COLO829 (cell line): ENCODE measurements around the gene PLLP.
"Not testable (repeated sequence)": the region's sequence is repeated elsewhere in the genome, so short reads cannot be mapped to it uniquely, and the experiment has no call there.

Experiments used
- DNase-seq: peaks from one replicate; pipeline ENCODE4 v3.0.0; 2012; ENCODE audit warnings: low spot score

The PLLP gene

DNA sequence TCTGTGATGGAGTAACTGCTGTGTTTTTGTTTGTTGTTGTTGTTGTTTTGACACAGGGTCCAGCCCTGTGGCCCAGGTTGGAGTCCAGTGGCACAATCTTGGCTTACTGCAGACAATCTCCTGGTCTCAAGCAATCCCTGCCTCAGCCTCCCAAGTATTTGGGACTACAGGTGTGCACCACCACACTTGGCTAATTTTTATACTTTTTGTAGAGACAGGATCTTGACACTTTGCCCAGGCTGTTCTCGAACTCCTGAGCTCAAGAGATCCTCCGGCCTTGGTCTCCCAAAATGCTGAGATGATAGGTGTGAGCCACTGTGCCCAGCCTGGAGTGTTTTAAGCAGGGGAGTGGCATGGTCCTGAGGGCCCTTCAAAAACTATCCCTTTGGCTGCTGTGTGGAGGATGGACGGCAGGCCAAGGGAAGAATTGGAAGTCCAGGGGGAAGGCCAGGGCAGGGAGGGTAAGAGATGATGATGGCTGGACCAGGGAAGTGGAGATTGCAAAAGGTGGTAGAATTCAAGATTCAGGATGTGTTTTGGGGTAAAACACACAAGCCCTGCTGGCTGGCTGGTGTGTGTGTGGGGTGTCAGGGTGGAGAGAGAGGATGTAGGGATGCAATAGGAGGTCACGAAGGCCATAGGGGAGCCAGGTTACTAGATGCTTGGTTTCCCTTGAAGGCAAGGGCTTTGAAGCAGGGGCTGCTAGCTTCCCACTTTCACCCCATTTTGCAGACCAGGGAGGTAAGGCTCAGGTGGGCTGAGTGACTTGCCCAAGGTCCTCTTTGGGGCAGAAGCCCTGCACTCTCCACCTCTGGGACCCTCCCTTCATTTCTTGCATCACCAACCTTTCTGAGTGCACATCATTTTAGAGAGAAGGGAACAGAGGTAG is 18.8 kb upstream of the PLLP start:
- DNase-seq, result no peak

DNA sequence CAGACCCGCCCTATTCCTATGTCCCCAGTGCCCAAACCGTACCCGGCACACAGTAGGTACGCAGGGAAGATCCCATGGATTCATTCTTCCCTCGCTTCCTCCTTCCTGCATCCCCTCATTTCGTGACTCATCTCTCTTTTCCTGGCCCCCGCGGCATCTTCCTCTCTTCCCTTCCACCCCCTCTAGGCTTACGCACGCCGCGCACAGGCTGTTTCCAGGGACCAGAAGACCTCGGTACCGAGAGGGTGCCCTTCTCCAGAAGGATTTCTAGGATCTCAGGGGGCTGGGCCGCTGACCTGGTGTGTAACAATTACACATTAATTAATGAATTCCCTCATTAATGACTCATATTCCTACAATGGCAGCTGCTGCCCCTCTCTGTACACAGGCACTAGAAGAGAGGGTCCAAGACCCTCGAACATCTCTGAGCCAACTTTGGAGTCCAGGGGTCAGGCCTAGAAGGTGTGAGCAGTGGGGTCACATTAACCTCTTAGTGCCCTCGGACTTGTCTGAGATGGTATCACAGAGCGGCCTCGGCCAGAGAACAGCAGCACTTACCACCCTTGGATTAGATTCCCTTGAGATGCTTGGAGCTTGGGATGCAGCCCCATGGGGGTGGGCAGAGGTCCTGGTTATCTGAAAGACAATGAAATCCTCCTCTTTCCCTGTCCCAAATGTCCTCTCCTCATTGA is 16.8 kb upstream of the PLLP start:
- DNase-seq, result no peak

DNA sequence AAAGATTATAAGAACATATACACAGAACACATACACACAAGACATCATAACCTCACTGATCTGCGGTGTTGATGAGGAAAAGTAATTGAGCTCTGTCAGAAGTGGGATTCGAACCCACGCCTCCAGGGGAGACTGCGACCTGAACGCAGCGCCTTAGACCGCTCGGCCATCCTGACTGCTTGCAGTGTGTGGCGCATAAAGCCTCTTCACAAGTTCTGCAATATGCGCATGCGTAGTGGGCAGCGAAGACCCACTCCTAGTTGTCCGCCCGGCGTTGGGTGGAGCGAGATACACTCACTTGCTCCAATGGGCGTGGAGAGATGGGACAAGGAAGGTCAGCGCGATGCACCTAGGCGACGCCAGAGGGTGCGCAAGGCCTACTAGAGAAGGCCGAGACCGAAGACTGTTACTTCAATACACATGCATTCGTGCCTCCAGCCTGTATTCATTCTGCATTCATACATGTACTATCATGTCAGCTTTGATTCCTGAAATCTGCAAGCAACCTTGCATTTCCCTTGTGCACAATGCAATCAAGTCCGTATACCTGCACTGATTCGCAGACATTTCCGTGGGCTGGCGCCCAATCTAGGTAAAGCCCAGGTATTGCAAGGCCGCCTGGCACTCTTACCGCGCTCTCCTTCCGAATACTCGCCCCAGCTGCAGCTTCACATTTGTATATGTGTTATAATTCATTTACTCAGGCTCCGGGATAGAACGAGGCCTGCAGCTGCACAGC is 16.1 kb upstream of the PLLP start:
- DNase-seq, result peak; percentile 94

DNA sequence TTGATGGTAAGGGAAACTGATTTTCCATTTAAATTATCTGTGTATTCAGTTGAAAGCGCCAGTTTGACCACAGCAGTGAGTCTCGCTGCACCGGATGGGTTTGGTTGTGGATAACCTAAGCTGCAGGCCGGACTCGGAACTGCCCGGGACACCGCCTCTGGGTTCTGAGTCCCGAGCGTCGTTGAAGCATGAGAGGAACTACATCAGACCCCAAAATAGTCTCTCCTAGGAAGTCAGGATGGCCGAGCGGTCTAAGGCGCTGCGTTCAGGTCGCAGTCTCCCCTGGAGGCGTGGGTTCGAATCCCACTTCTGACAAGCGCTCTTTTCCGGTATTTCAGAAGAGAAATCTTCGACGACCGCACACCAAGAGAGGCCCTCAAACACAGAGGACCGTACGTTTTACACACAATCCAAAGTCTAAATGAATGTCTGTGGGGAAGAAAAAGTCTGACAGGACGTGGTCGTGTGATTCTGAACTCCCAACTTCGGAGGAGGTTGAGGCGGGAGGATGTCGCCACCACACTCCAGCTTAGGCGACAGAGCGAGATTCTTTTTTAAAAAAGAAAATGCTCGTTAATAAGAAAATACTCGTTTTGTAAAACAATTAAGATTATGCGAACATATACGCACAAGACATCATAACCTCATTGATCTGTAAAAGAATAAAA is 15.4 kb upstream of the PLLP start:
- peak; percentile 87 for DNase-seq

DNA sequence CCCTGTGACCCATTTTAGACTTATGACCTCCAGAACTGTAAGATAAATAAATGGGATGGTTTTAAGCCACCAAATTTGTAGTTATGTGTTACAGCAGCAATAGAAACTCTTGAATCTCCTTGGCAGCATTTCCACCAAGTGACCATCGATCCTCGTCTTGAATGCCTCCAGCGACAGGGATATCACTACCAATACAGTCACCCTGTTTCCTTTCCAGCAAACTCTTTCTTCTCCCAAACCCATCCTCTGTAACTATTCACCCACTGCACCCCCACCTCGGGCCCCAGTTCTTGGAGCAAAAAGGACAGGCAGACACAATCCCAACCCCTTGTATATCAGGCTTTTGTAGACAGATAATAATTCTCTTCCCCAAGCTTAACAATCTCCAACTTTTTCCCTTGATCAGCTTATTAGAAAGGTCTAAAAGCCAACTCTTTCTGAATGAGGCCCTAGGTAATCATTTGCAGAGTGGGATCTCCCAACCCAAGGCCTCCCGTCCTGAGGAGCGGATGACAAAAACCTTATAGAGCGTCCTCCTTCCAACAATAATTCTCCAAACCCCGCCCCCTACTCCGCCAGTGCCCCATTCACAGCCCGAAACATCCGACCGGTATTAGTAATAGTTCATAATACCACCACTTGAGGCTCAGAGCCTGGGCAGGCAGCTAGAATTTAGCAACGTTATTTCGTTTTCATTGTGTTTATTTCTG is 14.7 kb upstream of the PLLP start:
- peak; percentile 50 for DNase-seq

DNA sequence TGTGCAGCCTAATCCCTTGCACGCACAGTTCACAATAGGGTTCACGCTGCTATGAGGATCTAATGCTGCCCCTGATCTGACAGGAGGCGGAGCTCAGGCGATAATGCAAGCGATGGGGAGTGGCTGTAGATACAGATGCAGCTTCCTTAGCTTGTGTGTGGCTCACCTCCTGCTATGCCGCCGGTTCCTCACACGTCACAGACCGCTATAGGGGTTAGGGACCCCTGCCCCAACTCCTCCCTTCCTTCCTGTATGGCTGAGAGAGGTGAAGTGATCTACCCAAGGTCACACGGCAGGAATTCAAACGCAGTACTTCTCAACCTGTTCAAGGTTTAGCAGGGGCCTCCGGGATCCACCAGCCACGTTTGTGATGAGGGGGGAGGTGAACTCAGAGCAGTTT is 13.4 kb upstream of the PLLP start:
- DNase-seq, result no peak

DNA sequence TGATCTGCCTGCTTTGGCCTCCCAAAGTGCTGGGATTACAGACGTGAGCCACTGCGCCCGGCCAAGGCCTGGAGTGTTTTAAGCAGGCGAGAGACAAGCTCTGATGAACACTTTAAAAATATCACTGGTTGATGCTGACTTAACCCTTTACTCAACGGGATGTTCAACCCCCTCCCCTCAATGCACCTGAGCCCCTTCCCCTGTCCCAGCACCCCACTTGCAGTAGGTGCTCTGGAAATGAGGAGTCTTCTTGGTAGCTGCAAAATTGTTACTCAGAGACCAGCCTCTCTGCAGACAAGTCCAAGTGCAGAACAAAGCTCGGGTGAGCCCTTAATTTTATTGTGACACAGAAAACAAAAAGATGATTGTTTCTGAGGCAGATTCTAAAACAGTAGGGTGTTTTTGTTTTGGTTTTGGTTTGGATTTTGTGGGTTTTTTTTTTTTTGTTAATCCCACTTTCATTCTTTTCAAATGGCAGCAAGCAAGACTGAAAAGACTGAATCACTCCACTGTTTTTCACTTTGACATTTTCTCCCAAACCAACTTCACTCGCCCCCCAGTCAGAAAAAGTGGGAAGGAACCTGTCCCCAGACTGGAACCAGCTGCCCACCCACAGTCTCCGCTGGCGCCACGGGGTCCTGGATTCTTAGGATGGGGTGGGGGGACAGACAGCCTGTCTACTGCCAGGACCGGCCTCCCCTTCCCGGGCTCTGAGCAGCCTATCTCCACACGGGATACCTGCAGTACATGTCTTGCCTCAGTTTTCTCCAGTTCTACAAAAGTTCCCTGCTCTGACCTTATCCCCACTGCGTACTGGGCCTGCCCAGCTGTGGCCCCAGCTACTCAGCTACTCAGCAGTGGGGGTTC is 5.2 kb upstream of the PLLP start:
- DNase-seq, result peak; percentile 56

DNA sequence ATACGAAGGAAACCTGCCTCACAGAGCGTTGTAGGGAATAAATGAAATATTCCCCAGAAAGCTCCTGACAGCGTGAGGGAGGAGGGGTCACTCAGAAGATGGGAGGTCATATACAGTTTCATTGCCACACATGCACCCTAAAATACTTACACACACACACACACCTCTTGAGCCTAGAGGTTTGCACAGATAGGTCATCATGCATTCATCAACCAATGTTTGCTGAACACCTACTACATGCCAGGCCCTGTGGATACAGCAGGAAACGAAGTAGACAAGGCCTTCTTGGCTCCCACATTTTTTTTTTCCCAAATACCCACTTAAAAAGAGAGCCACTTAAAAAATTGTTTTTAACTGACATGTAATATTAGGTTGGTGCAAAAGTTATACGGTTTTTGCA is 907 bp upstream of the PLLP start:
- no peak for DNase-seq

DNA sequence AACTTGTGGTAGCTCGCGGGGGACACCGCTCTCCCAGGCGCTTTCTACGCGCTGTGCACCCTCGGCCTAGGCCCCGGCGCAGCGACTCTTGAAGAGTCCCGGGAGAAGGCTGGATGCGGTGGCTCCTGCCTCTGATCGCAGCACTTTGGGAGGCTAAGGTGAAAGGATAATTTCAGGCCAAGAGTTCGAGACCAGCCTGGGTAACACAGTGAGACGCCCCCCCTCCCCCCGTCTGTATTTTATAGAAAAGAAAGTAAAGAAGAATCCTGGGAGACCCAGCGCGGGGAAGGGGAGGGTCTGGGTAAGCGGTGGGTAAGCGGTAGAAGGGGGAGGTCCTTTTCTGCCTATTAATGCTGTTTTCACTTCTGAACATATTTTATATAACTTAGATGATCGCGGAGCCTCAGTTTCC is 486 bp upstream of the PLLP start:
- DNase-seq, result no peak

DNA sequence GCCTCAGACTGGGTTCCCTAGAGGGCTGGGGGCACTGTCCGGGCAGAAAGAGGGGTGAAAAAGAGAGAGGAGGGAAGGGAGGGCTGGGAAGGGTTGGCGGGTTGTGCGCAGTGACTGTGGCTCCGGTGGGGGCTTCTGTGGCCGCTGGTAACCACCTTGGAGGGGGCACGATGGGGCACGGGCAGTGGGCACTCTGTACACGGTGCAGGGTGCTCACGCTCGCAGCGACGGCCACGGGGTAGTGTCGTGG is 588 bp downstream of the PLLP start:
- no peak for DNase-seq

DNA sequence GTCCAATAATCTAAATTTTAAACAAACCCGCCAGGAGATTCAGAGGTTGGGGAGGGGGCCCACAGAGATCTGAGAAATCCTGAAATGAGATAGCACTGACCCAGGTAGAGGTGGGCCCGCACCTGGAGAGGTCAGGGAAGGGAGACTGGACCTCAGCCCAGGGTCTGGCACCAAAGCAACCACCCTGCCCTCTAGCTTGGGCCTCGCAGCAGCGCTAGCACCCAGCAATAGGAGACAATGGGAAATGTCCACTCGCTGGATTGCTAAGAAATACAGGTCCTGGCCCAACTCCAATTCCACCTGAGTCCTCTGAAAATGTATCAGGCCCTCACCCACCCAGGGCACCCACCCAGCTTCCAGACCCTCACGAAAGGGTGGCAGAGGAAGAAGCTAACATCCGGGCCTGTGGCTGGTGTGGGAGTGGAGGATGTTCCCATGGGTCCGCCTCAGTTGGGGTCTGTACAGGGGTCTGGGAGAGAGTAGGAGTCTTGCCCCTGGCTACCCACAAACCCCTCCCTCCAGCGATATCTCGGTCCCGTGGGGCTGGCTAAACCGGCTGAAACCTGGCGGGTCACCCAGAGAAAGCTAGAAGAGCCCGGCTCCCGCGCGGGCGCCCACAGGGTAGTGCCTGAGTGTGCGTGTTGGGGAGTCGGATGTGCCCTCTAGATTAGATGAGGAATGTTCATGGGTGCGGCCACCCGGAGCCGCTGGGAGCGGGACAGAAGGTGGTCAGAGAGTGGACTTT is 1.1 kb downstream of the PLLP start:
- no peak for DNase-seq

DNA sequence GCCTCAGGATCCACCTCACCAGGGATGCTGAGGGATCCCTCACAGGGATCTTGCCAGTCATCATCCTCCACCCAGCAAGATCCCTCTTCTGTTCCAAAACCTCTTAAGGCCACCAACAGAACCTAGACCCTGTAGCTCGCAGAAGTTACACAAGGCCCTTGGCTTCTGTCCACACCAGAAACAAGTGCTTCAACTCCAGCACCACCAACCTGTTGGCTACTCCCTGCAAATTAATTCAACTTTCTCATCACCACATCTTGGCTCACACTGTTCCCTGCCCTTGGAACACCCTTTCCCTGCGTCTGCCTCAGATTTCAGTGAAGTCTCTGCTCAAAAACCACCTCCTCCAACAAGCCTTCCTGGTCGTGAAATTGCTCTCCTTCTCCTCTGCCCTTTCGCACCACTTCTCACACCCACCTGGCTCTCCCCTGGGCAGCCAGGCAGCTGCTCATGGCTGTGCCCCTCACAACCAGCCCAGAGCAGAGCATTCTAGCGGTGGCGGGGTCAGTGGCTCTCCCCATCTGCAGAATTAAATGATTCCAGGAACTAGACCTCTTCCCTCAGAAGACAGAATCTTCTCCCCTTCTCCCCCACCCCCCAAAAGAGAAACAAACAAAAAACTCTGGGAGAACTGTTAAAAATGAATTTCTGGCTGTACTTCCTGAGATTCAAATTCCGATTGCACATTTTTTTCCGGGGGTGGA is 1.8 kb downstream of the PLLP start:
- DNase-seq, result no peak

DNA sequence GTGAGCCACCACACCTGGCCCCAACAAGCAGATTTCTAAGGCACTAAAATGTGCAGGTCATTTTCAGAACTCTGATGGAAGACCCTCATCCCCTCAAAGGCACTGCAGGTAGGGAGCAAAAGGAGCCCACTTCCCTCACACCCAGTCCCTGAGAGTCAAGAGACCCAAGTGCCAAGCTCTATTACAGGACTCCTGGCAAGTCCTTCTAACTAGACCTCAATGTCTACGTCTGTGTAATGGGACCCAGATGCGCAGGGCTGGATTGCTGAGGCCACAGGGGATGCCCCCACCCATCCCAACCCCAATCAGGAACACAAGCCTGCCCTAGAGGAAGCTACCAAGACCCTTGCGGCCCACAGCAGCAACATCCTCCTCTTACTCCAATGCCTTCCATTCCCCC is 2.7 kb downstream of the PLLP start:
- no peak for DNase-seq

DNA sequence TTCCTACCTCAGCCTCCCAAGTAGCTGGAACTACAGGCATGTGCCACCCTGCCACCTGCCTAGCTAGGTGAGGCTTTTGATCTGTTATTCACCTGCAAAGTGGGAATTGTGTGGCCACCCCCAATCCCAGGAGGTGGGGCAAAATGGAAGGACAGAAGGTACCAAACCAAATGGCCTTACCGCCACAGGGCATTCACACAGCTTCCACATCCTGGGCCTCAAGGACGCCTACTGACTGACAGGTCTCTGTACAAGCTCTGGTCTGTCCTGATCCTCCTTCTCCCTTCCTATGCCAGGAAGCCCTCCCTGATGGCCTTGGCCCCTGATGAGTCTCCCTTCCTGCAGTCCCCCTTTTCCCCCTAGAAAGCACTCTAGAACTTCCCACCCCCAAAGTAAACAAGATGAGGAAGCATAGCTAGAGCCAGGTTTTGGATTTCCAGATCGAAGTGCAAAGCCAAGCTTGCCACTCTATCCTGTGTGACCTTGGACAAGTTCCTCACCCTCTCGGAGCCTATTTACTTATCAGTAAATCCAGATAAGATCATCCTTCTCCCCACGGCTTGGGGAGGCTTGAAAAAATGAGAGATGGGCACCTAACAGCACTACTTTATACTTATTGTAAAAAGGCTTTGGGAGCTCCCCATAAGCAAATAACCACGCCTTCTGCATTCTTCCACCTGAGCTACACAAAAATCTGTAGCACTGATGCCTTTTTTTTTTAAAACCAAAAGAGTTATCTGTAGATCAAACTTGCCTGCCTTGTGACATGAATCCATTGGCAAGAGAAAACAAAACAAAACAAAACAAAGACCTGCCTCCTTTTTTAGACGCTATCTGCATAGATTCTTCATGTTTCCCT is 4.5 kb downstream of the PLLP start:
- DNase-seq, result no peak

DNA sequence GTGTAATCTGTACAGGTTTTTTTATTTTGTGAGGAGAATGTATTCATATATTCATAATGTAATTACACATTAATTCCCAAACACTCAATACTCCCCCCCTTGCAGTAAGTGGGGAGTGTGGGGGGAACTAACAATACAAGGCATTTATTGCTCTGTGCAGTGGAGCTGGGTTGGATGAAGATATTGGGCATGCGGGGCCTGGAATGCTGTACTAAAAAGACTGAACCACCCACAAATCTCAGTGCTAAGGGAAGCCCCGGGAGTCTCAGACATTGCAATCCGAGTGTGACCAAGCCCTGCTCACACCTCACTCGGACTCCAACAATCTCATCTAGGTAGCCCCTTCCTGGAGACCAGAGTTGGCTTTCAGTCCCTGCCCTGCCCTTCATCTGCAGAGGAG is 6.0 kb downstream of the PLLP start:
- DNase-seq, result no peak

DNA sequence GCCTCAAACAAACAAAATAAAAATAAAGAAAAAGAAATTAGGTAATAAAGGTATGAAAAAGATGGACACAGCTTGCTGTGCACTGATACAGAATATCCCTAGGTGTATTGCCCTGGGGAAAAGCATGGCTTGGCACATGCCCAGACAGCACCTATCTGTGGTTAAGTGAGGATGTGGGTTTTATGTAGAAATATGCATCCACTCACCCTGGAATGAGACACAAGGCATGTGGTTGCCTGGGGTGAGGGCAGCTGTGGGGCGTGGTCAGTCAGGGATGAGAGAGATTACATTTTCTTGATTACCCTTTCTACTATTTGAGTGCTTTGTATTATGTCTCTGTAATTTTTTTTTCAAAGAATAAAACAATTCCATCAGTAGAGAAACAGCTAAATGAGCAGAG is 6.9 kb downstream of the PLLP start:
- DNase-seq, result peak; percentile 57

DNA sequence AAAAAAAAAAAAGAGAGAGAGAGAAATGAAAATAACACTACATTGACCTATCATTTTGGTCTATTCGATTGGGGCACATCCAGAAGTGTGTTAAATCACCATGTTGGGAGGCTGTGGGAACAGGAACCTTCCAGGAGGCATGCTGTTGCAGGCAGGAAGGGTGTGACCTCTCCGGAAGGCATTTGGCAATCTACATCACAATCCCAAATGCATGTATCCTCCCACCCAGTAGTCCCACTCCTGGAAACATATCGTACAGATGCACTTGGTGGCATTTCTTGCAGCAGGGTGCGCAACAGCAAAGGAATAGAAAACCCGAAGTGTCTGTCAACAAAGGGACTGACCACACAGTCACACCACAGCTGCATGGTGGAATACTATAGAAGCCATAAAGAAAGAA is 7.9 kb downstream of the PLLP start:
- no peak for DNase-seq

DNA sequence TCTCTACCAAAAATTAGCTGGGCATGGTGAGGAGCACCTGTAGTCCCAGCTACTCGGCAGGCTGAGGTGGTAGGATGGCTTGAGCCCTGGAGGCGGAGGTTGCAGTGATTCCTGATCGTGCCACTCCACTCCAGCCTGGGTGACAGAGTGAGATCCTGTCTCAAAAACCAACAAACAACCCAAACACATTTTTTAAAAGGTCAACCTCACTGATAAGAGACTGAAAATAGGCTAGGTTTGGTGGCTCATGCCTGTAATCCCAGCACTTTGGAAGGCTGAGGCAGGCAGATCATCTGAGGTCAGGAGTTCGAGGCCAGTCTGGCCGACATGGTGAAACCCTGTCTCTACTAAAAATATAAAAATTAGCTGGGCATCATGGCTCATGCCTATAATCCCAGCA is 8.5 kb downstream of the PLLP start:
- DNase-seq, result not testable (repeated sequence)

DNA sequence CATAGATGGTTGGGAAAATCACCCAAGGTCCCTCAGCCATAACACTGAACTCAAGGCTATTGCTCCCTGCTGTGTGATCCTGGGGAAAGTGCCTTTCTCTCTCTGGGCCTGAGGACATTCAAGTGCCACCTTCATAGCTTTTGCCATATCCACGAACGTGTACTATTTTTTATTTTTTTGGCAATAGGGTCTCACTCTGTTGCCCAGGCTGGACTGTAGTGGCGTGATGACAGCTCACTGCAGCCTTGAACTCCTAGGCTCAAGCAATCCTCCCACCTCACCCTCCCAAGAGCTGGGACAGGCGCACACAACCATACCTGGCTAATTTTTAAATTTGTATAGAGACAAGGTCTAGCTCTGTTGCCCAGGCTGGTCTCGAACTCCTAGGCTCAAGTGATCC is 10.6 kb downstream of the PLLP start:
- no peak for DNase-seq
